ENCODE results near the gene THAP2.
"Not testable (repeated sequence)": the region's sequence is repeated elsewhere in the genome, so short reads cannot be mapped to it uniquely, and the experiment has no call there.

The THAP2 gene

DNA sequence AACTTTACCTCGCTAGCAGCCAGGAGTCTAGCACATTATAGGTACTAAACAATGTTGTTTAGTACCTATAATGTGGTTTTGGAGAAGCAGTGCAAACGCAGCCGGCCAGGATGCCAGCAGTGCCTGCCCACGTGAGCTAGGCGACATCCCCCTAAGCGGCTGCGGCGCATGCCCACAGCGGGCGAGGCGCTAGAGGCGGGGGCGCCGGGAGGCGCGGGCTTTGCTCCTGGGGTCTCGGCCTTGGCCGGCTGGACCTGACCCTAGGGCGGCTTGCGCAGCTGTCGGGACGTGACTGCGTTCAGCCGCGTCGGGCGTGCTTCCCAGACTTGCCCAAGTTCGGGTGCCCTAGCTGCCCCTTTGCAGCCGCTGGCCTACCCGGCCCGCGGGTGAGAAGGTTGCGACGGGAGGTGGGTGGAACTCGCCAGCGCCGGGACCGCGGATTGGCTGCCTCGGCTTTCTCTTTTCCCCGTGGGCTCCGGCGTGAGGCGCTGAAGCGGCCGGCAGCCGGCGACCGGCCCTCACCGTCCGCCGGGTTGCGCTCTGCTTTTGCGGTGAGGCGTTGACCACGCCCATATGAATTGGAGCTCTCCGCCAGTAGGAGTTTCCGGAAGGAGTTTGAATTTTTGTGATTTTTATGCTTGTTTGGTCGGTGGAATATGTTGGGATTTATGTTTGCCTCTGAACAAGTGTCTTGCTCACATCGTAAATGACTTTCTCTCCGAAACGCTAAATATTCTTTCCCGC lies 22.0 kb downstream of the THAP2 start, which contains the start of gene TMEM19:
TSS of gene TMEM19 (plus strand) at position 169 of the 744 bp plus-strand sequence. CDS start 599 bp downstream, outside the sequence.
- Histone ChIP-seq H3K27me3 (ENCODE audit: control insufficient read depth, insufficient read depth, low read length) (no peaks in the 10 kb centered on the region), H3K27ac (ENCODE audit: low read depth, low read length) (peak within 1 kb of the TSS; percentile 58; the same call in 1 of the 2 replicates), H3K9ac (ENCODE audit: low read length) (peak within 1 kb of the TSS; percentile 81), H3K9me3 (ENCODE audit: control insufficient read depth, insufficient read depth, low read depth, low read length) (no peaks in the 10 kb centered on the region), H3K4me3 (ENCODE audit: low read depth, low read length) (peak within 1 kb of the TSS; percentile 68), H3K4me1 (ENCODE audit: control insufficient read depth, insufficient read depth, low read length) (no peaks in the 10 kb centered on the region), H3K36me3 (ENCODE audit: control insufficient read depth, insufficient read depth, low read length) (no peaks in the 10 kb centered on the region)

- Histone ChIP-seq H3K4me1 (ENCODE audit: control insufficient read depth, insufficient read depth, low read length) (no peaks in the 10 kb centered on the region), H3K9ac (ENCODE audit: low read length) (peak overlapping the region; percentile 81)
These were observed 22.5 kb downstream of the THAP2 start for GRCh38 chr12:71686658-71687025.

GRCh38 chr12:71687172-71687571 lies 23.1 kb downstream of the THAP2 start:
- H3K4me3 ChIP-seq (ENCODE audit: low read depth, low read length): peak overlapping the region; percentile 68
- not testable (repeated sequence) for H3K9me3 ChIP-seq (ENCODE audit: control insufficient read depth, insufficient read depth, low read depth, low read length); H3K9ac ChIP-seq (ENCODE audit: low read length); H3K27me3 ChIP-seq (ENCODE audit: control insufficient read depth, insufficient read depth, low read length); H3K36me3 ChIP-seq (ENCODE audit: control insufficient read depth, insufficient read depth, low read length); H3K4me1 ChIP-seq (ENCODE audit: control insufficient read depth, insufficient read depth, low read length); H3K27ac ChIP-seq (ENCODE audit: low read depth, low read length)

More at GRCh38 chr12:71686658-71687025, 22.5 kb downstream of the THAP2 start:
- no peaks in the 10 kb centered on the region for H3K27me3 ChIP-seq (ENCODE audit: control insufficient read depth, insufficient read depth, low read length)
- H3K27ac ChIP-seq (ENCODE audit: low read depth, low read length): no peak overlapping the region
- H3K4me3 ChIP-seq (ENCODE audit: low read depth, low read length): peak overlapping the region; percentile 68
- no peaks in the 10 kb centered on the region for H3K9me3 ChIP-seq (ENCODE audit: control insufficient read depth, insufficient read depth, low read depth, low read length)
- no peaks in the 10 kb centered on the region for H3K36me3 ChIP-seq (ENCODE audit: control insufficient read depth, insufficient read depth, low read length)

GRCh38 chr12:71688961-71689570 lies 25.0 kb downstream of the THAP2 start:
- Histone ChIP-seq H3K27ac (ENCODE audit: low read depth, low read length) (no peak overlapping the region), H3K4me1 (ENCODE audit: control insufficient read depth, insufficient read depth, low read length) (no peaks in the 10 kb centered on the region), H3K36me3 (ENCODE audit: control insufficient read depth, insufficient read depth, low read length) (no peaks in the 10 kb centered on the region), H3K4me3 (ENCODE audit: low read depth, low read length) (no peak overlapping the region), H3K9ac (ENCODE audit: low read length) (no peak overlapping the region), H3K27me3 (ENCODE audit: control insufficient read depth, insufficient read depth, low read length) (no peaks in the 10 kb centered on the region), H3K9me3 (ENCODE audit: control insufficient read depth, insufficient read depth, low read depth, low read length) (no peaks in the 10 kb centered on the region)

DNA sequence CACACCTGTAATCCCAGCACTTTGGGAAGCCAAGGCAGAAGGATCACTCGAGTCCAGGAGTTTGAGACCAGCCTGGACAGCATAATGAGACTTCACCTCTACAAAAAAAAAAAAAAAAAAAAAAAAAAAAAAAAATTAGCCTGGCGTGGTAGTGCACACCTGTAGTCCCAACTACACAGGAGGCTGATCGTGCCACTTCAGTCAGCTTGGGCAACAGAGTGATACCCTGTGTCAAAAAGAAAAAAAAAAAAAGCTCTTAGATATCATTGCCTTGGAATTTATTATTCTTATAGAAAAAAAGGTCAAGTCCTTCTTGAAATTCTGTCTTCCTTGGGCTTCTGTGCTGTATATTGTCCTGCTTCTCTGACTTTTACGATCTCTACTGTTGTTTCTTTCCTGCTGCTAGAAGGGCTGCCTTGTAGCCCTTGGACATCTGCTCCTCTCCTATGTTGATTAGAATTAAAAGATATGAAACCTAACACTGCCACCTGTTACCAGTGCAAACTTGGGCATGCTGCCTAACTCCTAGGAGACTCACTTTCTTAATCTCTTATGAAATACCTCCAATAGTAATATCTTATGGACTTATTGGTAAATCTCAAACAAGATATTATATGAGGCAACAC lies 27.5 kb downstream of the THAP2 start:
- H3K27me3 ChIP-seq (ENCODE audit: control insufficient read depth, insufficient read depth, low read length): no peaks in the 10 kb centered on the region
- no peak overlapping the region for H3K4me3 ChIP-seq (ENCODE audit: low read depth, low read length)
- no peaks in the 10 kb centered on the region for H3K9me3 ChIP-seq (ENCODE audit: control insufficient read depth, insufficient read depth, low read depth, low read length)
- no peak overlapping the region for H3K27ac ChIP-seq (ENCODE audit: low read depth, low read length)
- peaks cover 4% of the 10 kb centered on the region for H3K4me1 ChIP-seq (ENCODE audit: control insufficient read depth, insufficient read depth, low read length)
- no peak overlapping the region for H3K9ac ChIP-seq (ENCODE audit: low read length)
- H3K36me3 ChIP-seq (ENCODE audit: control insufficient read depth, insufficient read depth, low read length): no peaks in the 10 kb centered on the region

DNA sequence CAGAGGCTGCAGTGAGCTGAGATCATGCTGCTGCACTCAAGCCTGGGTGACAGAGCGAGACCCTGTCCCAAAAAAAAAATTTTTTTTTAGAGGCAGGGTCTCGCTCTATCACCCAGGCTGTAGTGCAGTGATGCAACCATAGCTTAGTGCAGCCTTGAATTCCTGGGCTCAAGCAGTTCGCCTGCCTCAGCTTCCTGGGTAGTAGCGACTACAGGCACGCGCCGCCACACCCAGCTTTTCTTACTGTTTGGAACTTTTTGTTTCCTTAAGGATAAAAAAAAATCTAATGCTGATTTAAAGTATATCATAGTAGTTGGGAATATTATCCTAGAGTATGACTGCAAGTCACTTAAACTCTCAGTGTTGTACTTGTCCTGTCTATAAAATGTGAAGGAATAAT lies 29.0 kb downstream of the THAP2 start:
- H3K9me3 ChIP-seq (ENCODE audit: control insufficient read depth, insufficient read depth, low read depth, low read length): no peaks in the 10 kb centered on the region
- H3K36me3 ChIP-seq (ENCODE audit: control insufficient read depth, insufficient read depth, low read length): peaks cover 11% of the 10 kb centered on the region
- peaks cover 4% of the 10 kb centered on the region for H3K4me1 ChIP-seq (ENCODE audit: control insufficient read depth, insufficient read depth, low read length)
- no peak overlapping the region for H3K9ac ChIP-seq (ENCODE audit: low read length)
- H3K27me3 ChIP-seq (ENCODE audit: control insufficient read depth, insufficient read depth, low read length): no peaks in the 10 kb centered on the region
- no peak overlapping the region for H3K27ac ChIP-seq (ENCODE audit: low read depth, low read length)
- no peak overlapping the region for H3K4me3 ChIP-seq (ENCODE audit: low read depth, low read length)

DNA sequence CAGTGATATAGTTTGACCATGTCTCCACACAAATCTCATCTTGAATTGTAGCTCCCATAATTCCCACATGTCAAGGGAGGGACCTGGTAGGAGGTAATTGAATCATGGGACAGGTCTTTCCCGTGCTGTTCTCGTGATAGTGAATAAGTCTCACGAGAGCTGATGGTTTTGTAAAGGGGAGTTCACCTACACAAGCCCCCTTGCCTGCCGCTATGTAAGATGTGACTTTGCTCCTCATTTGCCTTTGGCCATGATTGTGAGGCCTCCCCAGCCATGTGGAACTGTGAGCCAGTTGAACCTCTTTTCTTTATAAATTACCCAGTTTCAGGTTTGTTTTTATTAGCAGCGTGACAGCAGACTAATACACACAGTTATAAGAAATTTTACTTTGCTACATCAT lies 29.6 kb downstream of the THAP2 start:
- H3K27me3 ChIP-seq (ENCODE audit: control insufficient read depth, insufficient read depth, low read length); H3K9me3 ChIP-seq (ENCODE audit: control insufficient read depth, insufficient read depth, low read depth, low read length); H3K4me3 ChIP-seq (ENCODE audit: low read depth, low read length); H3K4me1 ChIP-seq (ENCODE audit: control insufficient read depth, insufficient read depth, low read length); H3K27ac ChIP-seq (ENCODE audit: low read depth, low read length); H3K9ac ChIP-seq (ENCODE audit: low read length): not testable (repeated sequence)
- peaks cover 15% of the 10 kb centered on the region for H3K36me3 ChIP-seq (ENCODE audit: control insufficient read depth, insufficient read depth, low read length)

DNA sequence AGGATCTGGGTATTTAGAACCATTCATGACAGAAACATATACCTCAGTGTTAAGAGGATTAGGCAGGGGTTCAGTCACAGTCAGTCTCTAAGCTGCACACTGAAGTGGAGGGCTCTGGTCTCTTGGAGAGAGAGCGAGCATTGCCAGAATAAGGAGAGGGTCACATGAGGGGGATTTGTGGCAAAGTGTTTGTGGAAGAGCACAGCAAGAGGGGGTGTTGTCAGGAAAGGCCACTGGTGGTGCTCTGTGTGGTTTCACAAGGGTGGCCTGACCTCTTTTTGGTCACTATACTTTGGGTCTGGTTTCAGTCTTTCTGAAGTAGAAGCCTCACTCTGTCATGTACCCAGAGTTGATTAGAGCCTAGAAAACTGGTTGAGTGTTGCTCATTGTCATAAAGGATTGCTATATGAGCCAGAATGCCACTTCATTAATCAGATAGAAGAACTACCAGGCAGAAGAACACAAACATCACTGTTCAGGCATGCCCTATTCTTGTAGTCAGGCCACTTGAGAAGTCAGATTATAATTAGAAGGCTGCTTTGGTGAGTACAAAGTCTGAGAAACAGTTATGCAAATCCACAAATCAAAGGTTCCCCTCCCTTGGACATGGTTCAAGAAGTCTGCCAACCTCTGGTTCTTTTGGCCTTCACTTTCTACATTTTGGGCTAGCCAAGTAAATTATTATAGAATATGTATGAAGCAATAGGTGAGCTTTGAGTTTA lies 30.2 kb downstream of the THAP2 start:
- Histone ChIP-seq H3K4me1 (ENCODE audit: control insufficient read depth, insufficient read depth, low read length) (peaks cover 4% of the 10 kb centered on the region), H3K4me3 (ENCODE audit: low read depth, low read length) (no peak overlapping the region), H3K9ac (ENCODE audit: low read length) (no peak overlapping the region)

DNA sequence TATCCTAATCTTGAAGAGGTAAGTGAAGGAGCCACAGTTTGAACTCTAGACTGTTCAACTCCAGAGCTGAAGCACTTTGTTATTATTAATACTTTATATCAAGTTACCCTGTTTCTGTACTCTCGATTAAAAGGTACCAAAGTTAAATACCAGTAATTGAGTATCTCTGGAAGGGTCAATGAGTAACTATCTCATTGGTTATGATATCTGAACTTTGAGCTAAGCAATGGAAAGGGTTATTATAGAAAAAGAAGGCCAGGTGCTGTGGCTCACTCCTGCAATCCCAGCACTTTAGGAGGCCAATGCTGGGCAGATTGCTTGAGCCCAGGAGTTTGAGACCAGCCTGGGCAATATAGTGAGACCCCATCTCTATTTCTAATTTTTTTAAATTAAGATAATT lies 31.7 kb downstream of the THAP2 start:
- Histone ChIP-seq H3K4me3 (ENCODE audit: low read depth, low read length) (no peak overlapping the region), H3K4me1 (ENCODE audit: control insufficient read depth, insufficient read depth, low read length) (peaks cover 4% of the 10 kb centered on the region), H3K36me3 (ENCODE audit: control insufficient read depth, insufficient read depth, low read length) (peaks cover 31% of the 10 kb centered on the region), H3K27me3 (ENCODE audit: control insufficient read depth, insufficient read depth, low read length) (no peaks in the 10 kb centered on the region), H3K9me3 (ENCODE audit: control insufficient read depth, insufficient read depth, low read depth, low read length) (no peaks in the 10 kb centered on the region), H3K27ac (ENCODE audit: low read depth, low read length) (no peak overlapping the region), H3K9ac (ENCODE audit: low read length) (no peak overlapping the region)

More for the DNA sequence above, 30.2 kb downstream of the THAP2 start:
- Histone ChIP-seq H3K36me3 (ENCODE audit: control insufficient read depth, insufficient read depth, low read length) (peaks cover 21% of the 10 kb centered on the region), H3K27ac (ENCODE audit: low read depth, low read length) (no peak overlapping the region), H3K27me3 (ENCODE audit: control insufficient read depth, insufficient read depth, low read length) (no peaks in the 10 kb centered on the region), H3K9me3 (ENCODE audit: control insufficient read depth, insufficient read depth, low read depth, low read length) (no peaks in the 10 kb centered on the region)

DNA sequence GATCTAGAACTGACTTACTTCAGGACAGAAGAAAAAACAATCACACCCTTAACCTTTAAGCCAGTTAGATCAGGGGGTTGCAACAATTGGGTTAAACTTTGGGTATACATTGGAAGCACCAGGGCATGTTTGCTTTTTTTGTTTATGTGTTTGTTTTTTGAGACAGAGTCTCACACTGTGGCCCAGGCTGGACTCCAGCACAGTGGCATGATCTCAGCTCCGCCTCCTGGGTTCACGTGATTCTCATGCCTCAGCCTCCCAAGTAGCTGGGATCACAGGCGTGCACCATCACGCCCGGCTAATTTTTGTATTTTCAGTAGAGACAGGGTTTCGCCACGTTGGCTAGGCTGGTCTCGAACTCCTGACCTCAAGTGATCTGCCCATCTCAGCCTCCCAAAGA lies 38.1 kb downstream of the THAP2 start:
- H3K4me3 ChIP-seq (ENCODE audit: low read depth, low read length); H3K27me3 ChIP-seq (ENCODE audit: control insufficient read depth, insufficient read depth, low read length); H3K4me1 ChIP-seq (ENCODE audit: control insufficient read depth, insufficient read depth, low read length); H3K27ac ChIP-seq (ENCODE audit: low read depth, low read length); H3K9ac ChIP-seq (ENCODE audit: low read length); H3K9me3 ChIP-seq (ENCODE audit: control insufficient read depth, insufficient read depth, low read depth, low read length): not testable (repeated sequence)
- peaks cover 33% of the 10 kb centered on the region for H3K36me3 ChIP-seq (ENCODE audit: control insufficient read depth, insufficient read depth, low read length)

- no peaks in the 10 kb centered on the region for H3K27me3 ChIP-seq (ENCODE audit: control insufficient read depth, insufficient read depth, low read length)
- no peak overlapping the region for H3K27ac ChIP-seq (ENCODE audit: low read depth, low read length)
- no peak overlapping the region for H3K4me3 ChIP-seq (ENCODE audit: low read depth, low read length)
- no peaks in the 10 kb centered on the region for H3K4me1 ChIP-seq (ENCODE audit: control insufficient read depth, insufficient read depth, low read length)
- H3K9ac ChIP-seq (ENCODE audit: low read length): no peak overlapping the region
- no peaks in the 10 kb centered on the region for H3K9me3 ChIP-seq (ENCODE audit: control insufficient read depth, insufficient read depth, low read depth, low read length)
- peaks cover 28% of the 10 kb centered on the region for H3K36me3 ChIP-seq (ENCODE audit: control insufficient read depth, insufficient read depth, low read length)
These were observed 38.5 kb downstream of the THAP2 start for GRCh38 chr12:71702590-71702989.

All from HUES6 (cell line).